ENCODE data around the gene FOXF1.

DNA sequence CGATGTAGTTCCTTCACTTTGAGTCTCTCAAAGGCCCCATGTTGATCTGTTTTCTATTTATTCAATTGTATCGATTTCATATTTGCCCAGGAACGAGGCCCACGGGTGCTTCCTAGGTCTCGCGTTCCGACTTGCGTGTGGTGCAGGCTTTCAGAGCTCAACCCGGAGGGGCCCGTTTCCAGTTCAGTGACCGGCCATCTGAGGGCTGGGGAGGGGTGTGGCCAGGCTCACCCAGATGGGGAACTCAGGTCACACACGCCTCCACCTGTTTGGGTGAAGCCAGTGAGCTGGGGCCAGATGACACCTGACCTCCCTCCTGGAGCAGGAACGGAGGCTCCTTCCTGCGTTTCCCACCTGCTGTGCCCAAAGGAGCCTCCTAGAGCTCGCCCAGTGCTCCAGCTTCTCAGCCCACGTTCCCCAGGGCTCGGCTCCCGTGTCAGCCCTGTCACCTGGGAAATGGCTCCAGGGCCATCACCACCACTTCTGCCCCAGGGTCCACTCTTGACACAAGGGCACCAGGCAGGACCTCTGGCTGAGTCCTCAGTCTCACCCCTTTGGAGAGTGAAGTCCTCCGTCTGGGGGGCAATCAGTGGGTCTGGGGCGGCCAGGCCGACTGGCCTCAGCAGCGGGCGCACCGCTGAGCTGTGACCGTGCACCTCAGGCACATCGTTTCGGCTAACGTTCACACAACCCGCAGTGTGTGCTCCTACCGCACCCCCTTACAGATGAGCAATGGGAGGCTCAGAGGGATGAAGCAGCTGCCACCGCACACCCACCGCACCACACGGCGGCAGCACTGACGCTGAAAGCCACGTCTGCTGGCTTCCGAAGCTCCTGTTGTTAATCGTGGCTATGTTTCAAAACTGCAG lies 18.0 kb downstream of the FOXF1 start:
- TF ChIP-seq, protein P1, sequence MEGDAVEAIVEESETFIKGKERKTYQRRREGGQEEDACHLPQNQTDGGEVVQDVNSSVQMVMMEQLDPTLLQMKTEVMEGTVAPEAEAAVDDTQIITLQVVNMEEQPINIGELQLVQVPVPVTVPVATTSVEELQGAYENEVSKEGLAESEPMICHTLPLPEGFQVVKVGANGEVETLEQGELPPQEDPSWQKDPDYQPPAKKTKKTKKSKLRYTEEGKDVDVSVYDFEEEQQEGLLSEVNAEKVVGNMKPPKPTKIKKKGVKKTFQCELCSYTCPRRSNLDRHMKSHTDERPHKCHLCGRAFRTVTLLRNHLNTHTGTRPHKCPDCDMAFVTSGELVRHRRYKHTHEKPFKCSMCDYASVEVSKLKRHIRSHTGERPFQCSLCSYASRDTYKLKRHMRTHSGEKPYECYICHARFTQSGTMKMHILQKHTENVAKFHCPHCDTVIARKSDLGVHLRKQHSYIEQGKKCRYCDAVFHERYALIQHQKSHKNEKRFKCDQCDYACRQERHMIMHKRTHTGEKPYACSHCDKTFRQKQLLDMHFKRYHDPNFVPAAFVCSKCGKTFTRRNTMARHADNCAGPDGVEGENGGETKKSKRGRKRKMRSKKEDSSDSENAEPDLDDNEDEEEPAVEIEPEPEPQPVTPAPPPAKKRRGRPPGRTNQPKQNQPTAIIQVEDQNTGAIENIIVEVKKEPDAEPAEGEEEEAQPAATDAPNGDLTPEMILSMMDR (conservative IDR thresholded peaks at IDR 0.05; ENCODE audit: low read depth, low read length), result no peak
- no peak for TF ChIP-seq EZH2 (IDR thresholded peaks at IDR 0.05; ENCODE audit: low read length, unreplicated experiment)
- no peak for TF ChIP-seq EZH2phosphoT487 (IDR thresholded peaks at IDR 0.05; ENCODE audit: borderline replicate concordance, low read length)
